Stimulated activated CD4-positive, alpha-beta T cell treated with anti-CD3 and anti-CD28 coated beads, Interleukin-15, amount 100 ng/mL, for 48 hours (primary cell): ENCODE data around the gene NECTIN4.
"Not testable (repeated sequence)": the region's sequence is repeated elsewhere in the genome, so short reads cannot be mapped to it uniquely, and the experiment has no call there.

Source experiments
- DNase-seq, 2 donors: peaks; one replicate each; pipeline ENCODE4 v3.0.0-alpha.2; 2020; ENCODE audit warnings: low read depth in 2 of 2

NECTIN4 gene

DNA sequence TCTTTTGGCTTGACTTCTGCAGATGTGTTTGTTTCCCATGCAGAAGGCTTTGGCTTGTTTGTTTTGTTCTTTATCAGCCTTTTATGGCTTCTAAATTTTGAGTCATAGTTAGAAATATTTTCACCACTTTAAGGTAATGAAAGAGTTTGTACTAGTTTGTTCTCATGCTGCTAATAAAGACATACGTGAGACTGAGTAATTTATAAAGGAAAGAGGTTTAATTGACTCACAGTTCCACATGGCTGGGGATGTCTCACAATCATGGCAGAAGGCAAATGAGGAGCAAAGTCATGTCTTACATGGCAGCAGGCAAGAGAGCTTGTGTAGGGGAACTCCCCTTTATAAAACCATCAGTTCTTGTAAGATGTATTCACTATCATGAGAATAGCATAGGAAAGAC lies 62.4 kb downstream of the NECTIN4 start:
- not testable (repeated sequence) for DNase-seq

DNA sequence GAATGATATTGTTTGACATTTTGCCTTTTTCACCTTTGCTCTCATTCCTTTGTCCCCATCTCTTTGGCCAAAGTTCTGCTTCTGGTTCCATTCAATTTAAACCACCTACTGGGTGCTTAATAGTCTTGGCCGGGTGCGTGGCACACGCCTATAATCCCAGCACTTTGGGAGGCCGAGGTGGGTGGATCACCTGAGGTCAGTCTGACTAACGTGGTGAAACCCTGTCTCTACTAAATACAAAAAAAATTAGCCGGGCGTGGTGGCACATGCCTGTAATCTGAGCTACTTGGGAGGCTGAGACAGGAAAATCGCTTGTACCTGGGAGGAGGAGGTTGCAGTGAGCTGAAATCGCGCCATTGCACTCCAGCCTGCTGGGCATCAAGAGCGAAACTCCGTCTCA lies 66.9 kb downstream of the NECTIN4 start:
- DNase-seq, result not testable (repeated sequence)

- DNase-seq, result no peak
Observed at GRCh38 chr1:161021970-161022353, 67.4 kb downstream of the NECTIN4 start.

GRCh38 chr1:161021165-161021969 lies 68.0 kb downstream of the NECTIN4 start:
- DNase-seq, result peak; percentile 73 to 84
